ENCODE results near the gene INMT. TPM values are rescaled to one million over a fixed set of nuclear protein-coding genes. Genes with fewer than 3 reads are reported as not detected.

Gene INMT
- total and polyA plus RNA-seq, 10 donors: 3.2 to 40.3 (median 15.6) TPM

GRCh38 chr7:30732606-30733005 is 19.3 kb upstream of the INMT start:
- intact Hi-C loops (cut with DNase I; ENCODE audit: low total_unique reads): loop anchor here (10.0 kb wide), 1 partner anchor 568 kb away; no protein-coding TSS in a partner anchor
- Histone ChIP-seq H3K36me3 (no peaks in the 10 kb centered on the region), H3K27me3 (replicated peaks in 1 of 7) (peaks cover 0 to 16% (median 0%) of the 10 kb centered on the region in 7 donors), H3K4me3 (no peak overlapping the region), H3K27ac (no peak overlapping the region), H3K4me1 (peaks cover 0 to 9% (median 1%) of the 10 kb centered on the region in 6 donors), H3K9me3 (no peaks in the 10 kb centered on the region)
- no peak for DNase-seq
- 88 to 91% (median 90%) methylated on average over 11 to 12 of the region's 12 CpGs for WGBS, 5 donors
- TF ChIP-seq CTCF (IDR thresholded peaks at IDR 0.05 in 8 of 11, conservative IDR thresholded peaks at IDR 0.05 in 3 of 11) (no peak), POLR2A (IDR thresholded peaks at IDR 0.05) (no peak), POLR2AphosphoS5 (IDR thresholded peaks at IDR 0.05) (no peak)

GRCh38 chr7:30733216-30733615 is 18.7 kb upstream of the INMT start:
- DNase-seq: no peak
- peaks cover 0 to 16% (median 0%) of the 10 kb centered on the region in 7 donors for H3K27me3 ChIP-seq (replicated peaks in 1 of 7)
- H3K4me1 ChIP-seq: peaks cover 0 to 9% (median 0%) of the 10 kb centered on the region in 6 donors
- H3K9me3 ChIP-seq: no peaks in the 10 kb centered on the region
- TF ChIP-seq POLR2AphosphoS5 (IDR thresholded peaks at IDR 0.05) (no peak), CTCF (IDR thresholded peaks at IDR 0.05 in 8 of 11, conservative IDR thresholded peaks at IDR 0.05 in 3 of 11) (no peak), POLR2A (IDR thresholded peaks at IDR 0.05) (no peak)
- intact Hi-C loops (cut with DNase I; ENCODE audit: low total_unique reads): loop anchor here (10.0 kb wide), 1 partner anchor 568 kb away; no protein-coding TSS in a partner anchor
- 82 to 96% (median 92%) methylated on average over 6 of the region's 6 CpGs for WGBS, 5 donors
- no peak overlapping the region for H3K4me3 ChIP-seq
- H3K27ac ChIP-seq: no peak overlapping the region
- no peaks in the 10 kb centered on the region for H3K36me3 ChIP-seq

GRCh38 chr7:30733691-30734090 is 18.2 kb upstream of the INMT start:
- peaks cover 0 to 10% (median 0%) of the 10 kb centered on the region in 6 donors for H3K4me1 ChIP-seq
- H3K27ac ChIP-seq: no peak overlapping the region
- peak; percentile 61 for DNase-seq
- no peak overlapping the region for H3K4me3 ChIP-seq
- 93 to 95% (median 95%) methylated on average over 7 to 11 of the region's 11 CpGs for WGBS, 5 donors
- no peak for TF ChIP-seq CTCF (IDR thresholded peaks at IDR 0.05 in 8 of 11, conservative IDR thresholded peaks at IDR 0.05 in 3 of 11)
- TF ChIP-seq POLR2A (IDR thresholded peaks at IDR 0.05): no peak
- TF ChIP-seq POLR2AphosphoS5 (IDR thresholded peaks at IDR 0.05): no peak
- no peaks in the 10 kb centered on the region for H3K36me3 ChIP-seq
- intact Hi-C loops (cut with DNase I; ENCODE audit: low total_unique reads): loop anchor here (10.0 kb wide), 1 partner anchor 569 kb away; no protein-coding TSS in a partner anchor
- peaks cover 0 to 16% (median 0%) of the 10 kb centered on the region in 7 donors for H3K27me3 ChIP-seq (replicated peaks in 1 of 7)
- H3K9me3 ChIP-seq: no peaks in the 10 kb centered on the region

- peak; percentile 70 for DNase-seq
- Histone ChIP-seq H3K9me3 (no peaks in the 10 kb centered on the region), H3K36me3 (no peaks in the 10 kb centered on the region), H3K27ac (no peak overlapping the region), H3K4me1 (peaks cover 0 to 10% (median 0%) of the 10 kb centered on the region in 6 donors), H3K4me3 (no peak overlapping the region), H3K27me3 (replicated peaks in 1 of 7) (peaks cover 0 to 16% (median 0%) of the 10 kb centered on the region in 7 donors)
- intact Hi-C loops (cut with DNase I; ENCODE audit: low total_unique reads): loop anchor here (10.0 kb wide), 1 partner anchor 570 kb away; no protein-coding TSS in a partner anchor
- WGBS, 5 donors: 86 to 89% (median 86%) methylated on average over 5 to 7 of the region's 7 CpGs
- TF ChIP-seq POLR2AphosphoS5 (IDR thresholded peaks at IDR 0.05) (no peak), CTCF (IDR thresholded peaks at IDR 0.05 in 8 of 11, conservative IDR thresholded peaks at IDR 0.05 in 3 of 11) (no peak), POLR2A (IDR thresholded peaks at IDR 0.05) (no peak)
These were observed 17.4 kb upstream of the INMT start for GRCh38 chr7:30734497-30734896.
